H1 (cell line): ENCODE data around the gene SEC14L3. TPM values are rescaled to one million over a fixed set of nuclear protein-coding genes. Genes with fewer than 3 reads are reported as not detected.

Experiments used
- BACH1 ChIP-seq: IDR thresholded peaks from 2 replicates; pipeline ENCODE4 v1.6.1; 2012; ENCODE audit warnings: low read length, improper control_type of control experiment
- CBX5 ChIP-seq: fragments of 300-800, 300-1000 bp; sonication (generic); IDR thresholded peaks from 2 replicates; pipeline ENCODE4 v1.7.1; 2016; ENCODE audit warnings: antibody characterized with exemption, low read length, low read depth
- HDAC2 ChIP-seq, 2 experiments: fragments of 300-600 bp in 1 of 2; sonication (generic) in 1 of 2; IDR thresholded peaks; 2 replicates each; pipeline ENCODE4 v1.6.1; 2011 to 2012; ENCODE audit warnings: low read depth in 2 of 2, low read length in 2 of 2, mild to moderate bottlenecking in 2 of 2, moderate library complexity in 2 of 2, borderline replicate concordance in 1 of 2, inconsistent platforms in 1 of 2
- NRF1 ChIP-seq: IDR thresholded peaks from 2 replicates; pipeline ENCODE4 v1.6.1; 2011; ENCODE audit warnings: mild to moderate bottlenecking, low read depth, low read length, improper control_type of control experiment
- POU5F1 ChIP-seq: IDR thresholded peaks from 2 replicates; pipeline ENCODE4 v1.6.1; 2011; ENCODE audit warnings: low read depth, mild to moderate bottlenecking, low read length, moderate library complexity
- SIRT6 ChIP-seq: IDR thresholded peaks from one replicate; pipeline ENCODE4 v1.7.1; 2012; ENCODE audit warnings: low read length, inconsistent platforms
- SIX5 ChIP-seq: IDR thresholded peaks from 2 replicates; pipeline ENCODE4 v1.6.1; 2011; ENCODE audit warnings: mild to moderate bottlenecking, low read depth, low read length
- SP4 ChIP-seq: IDR thresholded peaks from 2 replicates; pipeline ENCODE4 v1.6.1; 2012; ENCODE audit warnings: low read length, inconsistent platforms
- YY1 ChIP-seq: IDR thresholded peaks from 2 replicates; pipeline ENCODE4 v1.6.1; 2011; ENCODE audit warnings: low read depth, mild to moderate bottlenecking, low read length
- polyA plus RNA-seq, 7 experiments: library from polyadenylated mRNA; depleted of rRNA in 3 of 7; stranded (reverse) in 5 of 7; unstranded in 2 of 7; fragments of >200 nt in 5 of 7; fragments of 200-250 nt in 2 of 7; gene quantifications; 1 replicate in 5 of 7; 2 replicates in 1 of 7; 4 replicates in 1 of 7; pipeline versions ENCODE4 v1.2.1 to v1.2.3, GENCODE V29; 2011 to 2013; ENCODE audit warnings: missing spikeins in 2 of 7, mixed read lengths in 2 of 7
- total RNA-seq: library from RNA; stranded (reverse); fragmentation: NEBNext Ultra II Directional; extraction: Animal tissue kit (Norgen Biotek cat#: 25700); gene quantifications from 2 replicates; pipeline ENCODE4 v1.2.1, GENCODE V29; 2021
- TF ChIP-seq, protein P1 (sequence below): IDR thresholded peaks from 2 replicates; pipeline ENCODE4 v1.6.1; 2011; ENCODE audit warnings: low read length, improper control_type of control experiment

The SEC14L3 gene
- total and polyA plus RNA-seq, 2 of the 8 experiments (the other 6 are each of a cell fraction or from before 2014, with no cell fraction given), result not detected

DNA sequence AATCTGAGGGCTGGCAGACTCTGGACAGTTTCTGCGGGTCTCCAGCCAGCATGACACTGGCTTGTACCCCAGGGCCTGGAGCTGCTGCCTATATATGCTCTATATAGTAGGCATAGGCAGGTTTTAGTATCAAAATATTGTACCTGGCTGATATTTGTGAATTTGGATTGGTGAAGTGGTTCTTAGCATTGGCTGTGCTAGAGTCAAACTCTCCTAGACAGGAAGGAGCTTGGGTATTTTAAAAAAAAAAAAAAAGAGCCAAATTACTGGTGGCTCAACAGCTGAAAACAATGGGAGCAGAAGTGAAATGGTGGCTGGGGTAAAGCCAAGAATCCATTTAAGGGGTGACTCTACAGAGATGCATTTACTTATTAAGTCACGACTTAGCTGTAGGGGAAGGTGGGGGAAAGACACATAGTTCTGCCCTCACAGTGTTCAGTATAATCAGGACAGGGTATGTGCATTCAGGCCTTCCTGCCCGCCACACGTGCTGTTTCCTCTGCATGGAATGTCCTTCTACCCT lies 57.2 kb downstream of the SEC14L3 start (continued):
- TF ChIP-seq YY1 (no peak), NRF1 (no peak), CBX5 (no peak), POU5F1 (no peak), HDAC2 (IDR thresholded peaks at IDR 0.05; ENCODE audit: borderline replicate concordance in 1 of 2, low read depth in 2 of 2, low read length in 2 of 2) (no peak), SIRT6 (no peak), BACH1 (no peak), SP4 (no peak), SIX5 (no peak)
- TF ChIP-seq, protein P1, sequence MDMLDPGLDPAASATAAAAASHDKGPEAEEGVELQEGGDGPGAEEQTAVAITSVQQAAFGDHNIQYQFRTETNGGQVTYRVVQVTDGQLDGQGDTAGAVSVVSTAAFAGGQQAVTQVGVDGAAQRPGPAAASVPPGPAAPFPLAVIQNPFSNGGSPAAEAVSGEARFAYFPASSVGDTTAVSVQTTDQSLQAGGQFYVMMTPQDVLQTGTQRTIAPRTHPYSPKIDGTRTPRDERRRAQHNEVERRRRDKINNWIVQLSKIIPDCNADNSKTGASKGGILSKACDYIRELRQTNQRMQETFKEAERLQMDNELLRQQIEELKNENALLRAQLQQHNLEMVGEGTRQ, result no peak
